IMR-90 (cell line): ENCODE measurements around the gene UBP1.

Experiments
- CTCF ChIP-seq: conservative IDR thresholded peaks from 2 replicates; pipeline ENCODE4 v1.5.1; 2012; ENCODE audit warnings: mild to moderate bottlenecking, low read depth, low read length, improper control_type of control experiment
- NFE2L2 ChIP-seq: fragments of 150-350 bp; IDR thresholded peaks from 2 replicates; pipeline ENCODE4 v1.6.1; 2016; ENCODE audit warnings: low read depth, mild to moderate bottlenecking, low read length
- POLR2A ChIP-seq: IDR thresholded peaks from 2 replicates; pipeline ENCODE4 v1.6.1; 2012; ENCODE audit warnings: mild to moderate bottlenecking, low read depth, low read length
- RAD21 ChIP-seq: IDR thresholded peaks from 2 replicates; pipeline ENCODE4 v1.6.1; 2012; ENCODE audit warnings: low read length, improper control_type of control experiment
- RFX5 ChIP-seq: IDR thresholded peaks from 2 replicates; pipeline ENCODE4 v1.8.0; 2012; ENCODE audit warnings: low read depth, mild to moderate bottlenecking, low read length, moderate library complexity

GRCh38 chr3:33438881-33439545 lies 1.2 kb downstream of the UBP1 start:
- TF ChIP-seq POLR2A (no peak), CTCF (no peak), RFX5 (no peak), RAD21 (no peak), NFE2L2 (no peak)
